ENCODE measurements around the gene EPDR1. TPM values are rescaled to one million over a fixed set of nuclear protein-coding genes. Genes with fewer than 3 reads are reported as not detected.
A peak's percentile ranks its signal among the peaks of the same experiment; 100 is the strongest.

Gene EPDR1
- polyA plus RNA-seq, 3 donors = 0.25 to 1.2 (median 1.1) TPM

DNA sequence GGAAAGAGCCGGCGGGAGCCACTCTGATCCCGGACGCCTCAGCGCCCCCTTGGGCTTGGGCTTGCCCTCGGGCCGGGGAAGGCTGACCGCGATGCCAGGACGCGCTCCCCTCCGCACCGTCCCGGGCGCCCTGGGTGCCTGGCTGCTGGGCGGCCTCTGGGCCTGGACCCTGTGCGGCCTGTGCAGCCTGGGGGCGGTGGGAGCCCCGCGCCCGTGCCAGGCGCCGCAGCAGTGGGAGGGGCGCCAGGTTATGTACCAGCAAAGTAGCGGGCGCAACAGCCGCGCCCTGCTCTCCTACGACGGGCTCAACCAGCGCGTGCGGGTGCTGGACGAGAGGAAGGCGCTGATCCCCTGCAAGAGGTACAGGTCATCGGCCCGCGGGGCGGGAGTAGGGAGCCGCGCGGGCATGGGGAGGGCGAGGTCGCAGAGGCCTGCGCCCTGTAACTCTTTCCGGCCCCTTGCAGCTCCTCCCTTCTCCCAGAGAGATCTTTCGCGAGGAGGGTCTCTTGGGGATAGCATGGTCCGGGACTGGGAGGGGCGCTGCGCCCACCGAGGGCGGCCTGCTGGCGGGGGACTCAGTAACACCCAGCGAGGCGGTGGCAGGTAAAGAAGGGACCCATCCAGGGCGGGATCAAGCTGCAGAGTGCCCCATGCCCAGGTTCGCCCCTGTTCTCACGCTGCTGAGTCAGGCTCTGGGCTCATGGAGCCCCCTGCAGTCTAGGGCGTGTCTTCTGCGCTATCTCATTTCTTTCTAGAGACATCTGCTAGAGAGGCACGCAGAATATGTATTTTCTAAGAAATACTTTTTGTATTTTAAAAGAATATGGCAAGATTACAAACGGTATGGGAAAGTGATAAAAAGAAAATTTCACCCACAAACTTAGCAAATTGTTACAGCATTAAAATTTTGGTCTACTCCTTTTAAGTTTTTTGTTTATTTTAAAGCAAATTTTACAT is 687 bp downstream of the EPDR1 start:
- peak in 2 of 3 donors; percentile 19 for DNase-seq
- no peaks in the 10 kb centered on the region for H4K20me1 ChIP-seq (ENCODE audit: insufficient read depth, low read length)
- H3K27me3 ChIP-seq (ENCODE audit: control insufficient read depth in 2 of 2, insufficient read depth in 2 of 2, low read length in 2 of 2) = peaks cover 18 to 36% of the 10 kb centered on the region in 2 donors
- H3K4me1 ChIP-seq (ENCODE audit: control insufficient read depth in 1 of 2, insufficient read depth in 2 of 2, low read length in 2 of 2) = peaks cover 28 to 30% of the 10 kb centered on the region in 2 donors
- Mint-ChIP-seq H3K27me3 (ENCODE audit: low read depth in 3 of 3) (peaks cover 30 to 47% (median 31%) of the 10 kb centered on the region in 3 donors), H3K4me1 (peaks cover 27% of the 10 kb centered on the region), H3K36me3 (peaks cover 0 to 2% of the 10 kb centered on the region in 2 donors), H3K9me3 (peaks cover 3 to 18% (median 14%) of the 10 kb centered on the region in 7 donors), H3K4me3 (peak overlapping the region; percentile 90 to 91), H3K27ac (peak overlapping the region in 1 of 7 donors; percentile 57)
- peak overlapping the region; percentile 88 for H2AFZ ChIP-seq (ENCODE audit: insufficient read depth, low read depth, low read length, poor library complexity, severe bottlenecking)
- peaks cover 7% of the 10 kb centered on the region for H3K79me2 ChIP-seq (ENCODE audit: insufficient read depth, low read length)
- H3K9ac ChIP-seq (ENCODE audit: insufficient read depth, low read length, poor library complexity, severe bottlenecking) = peak overlapping the region; percentile 61
- peak overlapping the region; percentile 93 for H3K4me2 ChIP-seq (replicated peaks; ENCODE audit: extremely low read depth, low read length, poor library complexity, severe bottlenecking)
- peaks cover 0 to 6% of the 10 kb centered on the region in 2 donors for H3K36me3 ChIP-seq (replicated peaks in 1 of 2; ENCODE audit: control insufficient read depth in 1 of 2, insufficient read depth in 2 of 2, low read length in 2 of 2)
- intact Hi-C loops (cut with micrococcal nuclease) = no loop called here
- H3K27ac ChIP-seq (ENCODE audit: low read depth in 1 of 2, low read length in 2 of 2) = no peak overlapping the region
- peaks cover 2 to 14% of the 10 kb centered on the region in 2 donors for H3K9me3 ChIP-seq (replicated peaks in 1 of 2; ENCODE audit: control insufficient read depth in 1 of 2, insufficient read depth in 1 of 2, low read length in 2 of 2)
- peak overlapping the region; percentile 41 to 85 (median 47) for H3K4me3 ChIP-seq (replicated peaks in 1 of 3; ENCODE audit: low read depth in 2 of 3, low read length in 3 of 3)
- TF ChIP-seq, protein P1, sequence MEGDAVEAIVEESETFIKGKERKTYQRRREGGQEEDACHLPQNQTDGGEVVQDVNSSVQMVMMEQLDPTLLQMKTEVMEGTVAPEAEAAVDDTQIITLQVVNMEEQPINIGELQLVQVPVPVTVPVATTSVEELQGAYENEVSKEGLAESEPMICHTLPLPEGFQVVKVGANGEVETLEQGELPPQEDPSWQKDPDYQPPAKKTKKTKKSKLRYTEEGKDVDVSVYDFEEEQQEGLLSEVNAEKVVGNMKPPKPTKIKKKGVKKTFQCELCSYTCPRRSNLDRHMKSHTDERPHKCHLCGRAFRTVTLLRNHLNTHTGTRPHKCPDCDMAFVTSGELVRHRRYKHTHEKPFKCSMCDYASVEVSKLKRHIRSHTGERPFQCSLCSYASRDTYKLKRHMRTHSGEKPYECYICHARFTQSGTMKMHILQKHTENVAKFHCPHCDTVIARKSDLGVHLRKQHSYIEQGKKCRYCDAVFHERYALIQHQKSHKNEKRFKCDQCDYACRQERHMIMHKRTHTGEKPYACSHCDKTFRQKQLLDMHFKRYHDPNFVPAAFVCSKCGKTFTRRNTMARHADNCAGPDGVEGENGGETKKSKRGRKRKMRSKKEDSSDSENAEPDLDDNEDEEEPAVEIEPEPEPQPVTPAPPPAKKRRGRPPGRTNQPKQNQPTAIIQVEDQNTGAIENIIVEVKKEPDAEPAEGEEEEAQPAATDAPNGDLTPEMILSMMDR (IDR thresholded peaks at IDR 0.05) = no peak
- WGBS (ENCODE audit: insufficient coverage) = 0% methylated on average over 59 of the region's 63 CpGs

- Histone ChIP-seq H3K4me1 (ENCODE audit: control insufficient read depth in 1 of 2, insufficient read depth in 2 of 2, low read length in 2 of 2) (peaks cover 20 to 23% of the 10 kb centered on the region in 2 donors), H3K27ac (ENCODE audit: low read depth in 1 of 2, low read length in 2 of 2) (no peak overlapping the region), H3K9ac (ENCODE audit: insufficient read depth, low read length, poor library complexity, severe bottlenecking) (no peak overlapping the region), H3K79me2 (ENCODE audit: insufficient read depth, low read length) (peaks cover 7% of the 10 kb centered on the region), H2AFZ (ENCODE audit: insufficient read depth, low read depth, low read length, poor library complexity, severe bottlenecking) (no peak overlapping the region), H4K20me1 (ENCODE audit: insufficient read depth, low read length) (no peaks in the 10 kb centered on the region), H3K4me3 (replicated peaks in 1 of 3; ENCODE audit: low read depth in 2 of 3, low read length in 3 of 3) (no peak overlapping the region), H3K9me3 (replicated peaks in 1 of 2; ENCODE audit: control insufficient read depth in 1 of 2, insufficient read depth in 1 of 2, low read length in 2 of 2) (peaks cover 2 to 14% of the 10 kb centered on the region in 2 donors), H3K27me3 (ENCODE audit: control insufficient read depth in 2 of 2, insufficient read depth in 2 of 2, low read length in 2 of 2) (peaks cover 17 to 29% of the 10 kb centered on the region in 2 donors), H3K4me2 (replicated peaks; ENCODE audit: extremely low read depth, low read length, poor library complexity, severe bottlenecking) (no peak overlapping the region), H3K36me3 (replicated peaks in 1 of 2; ENCODE audit: control insufficient read depth in 1 of 2, insufficient read depth in 2 of 2, low read length in 2 of 2) (peaks cover 0 to 6% of the 10 kb centered on the region in 2 donors)
- peaks cover 24 to 40% (median 25%) of the 10 kb centered on the region in 3 donors for H3K27me3 Mint-ChIP-seq (ENCODE audit: low read depth in 3 of 3)
- TF ChIP-seq, protein P1 (IDR thresholded peaks at IDR 0.05) = no peak
- no peak for DNase-seq
- H3K27ac Mint-ChIP-seq = no peak overlapping the region
- peaks cover 21% of the 10 kb centered on the region for H3K4me1 Mint-ChIP-seq
- H3K36me3 Mint-ChIP-seq = peaks cover 0 to 3% of the 10 kb centered on the region in 2 donors
- peaks cover 3 to 19% (median 14%) of the 10 kb centered on the region in 7 donors for H3K9me3 Mint-ChIP-seq
- intact Hi-C loops (cut with micrococcal nuclease) = no loop called here
- WGBS (ENCODE audit: insufficient coverage) = 45% methylated on average over 2 of the region's 4 CpGs
- H3K4me3 Mint-ChIP-seq = peak overlapping the region in 1 of 2 donors; percentile 6
These were observed 1.4 kb downstream of the EPDR1 start for GRCh38 chr7:37921876-37922275.

Measured in CD14-positive monocyte (primary cell).